Measurements from ENCODE around the gene COL27A1.

COL27A1 gene

GRCh38 chr9:114155263-114155994 lies at the start of gene COL27A1:
COL27A1 (plus strand) TSS chr9:114155537; CDS start chr9:114155951, 414 bp downstream.
- peak; percentile 80 for DNase-seq (ENCODE audit: low spot score)

- DNase-seq (ENCODE audit: low spot score): no peak
Observed at GRCh38 chr9:114107286-114108001, 47.9 kb upstream of the COL27A1 start.

GRCh38 chr9:114108016-114108833 lies 47.1 kb upstream of the COL27A1 start:
- peak; percentile 81 for DNase-seq (ENCODE audit: low spot score)

- DNase-seq (ENCODE audit: low spot score): no peak
Observed at GRCh38 chr9:114109124-114109523, 46.2 kb upstream of the COL27A1 start.

GRCh38 chr9:114110180-114110579 lies 45.2 kb upstream of the COL27A1 start:
- no peak for DNase-seq (ENCODE audit: low spot score)

GRCh38 chr9:114112325-114112724 lies 43.0 kb upstream of the COL27A1 start:
- no peak for DNase-seq (ENCODE audit: low spot score)

GRCh38 chr9:114112778-114113584 lies 42.4 kb upstream of the COL27A1 start:
- no peak for DNase-seq (ENCODE audit: low spot score)

GRCh38 chr9:114114364-114114763 lies 41.0 kb upstream of the COL27A1 start:
- no peak for DNase-seq (ENCODE audit: low spot score)

- no peak for DNase-seq (ENCODE audit: low spot score)
Observed at GRCh38 chr9:114115654-114116125, 39.6 kb upstream of the COL27A1 start.

GRCh38 chr9:114116126-114116747 lies 39.1 kb upstream of the COL27A1 start:
- DNase-seq (ENCODE audit: low spot score): no peak

- no peak for DNase-seq (ENCODE audit: low spot score)
Observed at GRCh38 chr9:114117614-114117995, 37.7 kb upstream of the COL27A1 start.

- DNase-seq (ENCODE audit: low spot score): no peak
Observed at GRCh38 chr9:114117996-114118830, 37.1 kb upstream of the COL27A1 start.

GRCh38 chr9:114119242-114120191 lies 35.8 kb upstream of the COL27A1 start:
- no peak for DNase-seq (ENCODE audit: low spot score)

- DNase-seq (ENCODE audit: low spot score): no peak
Observed at GRCh38 chr9:114120192-114121014, 34.9 kb upstream of the COL27A1 start.

- no peak for DNase-seq (ENCODE audit: low spot score)
Observed at GRCh38 chr9:114121227-114122135, 33.9 kb upstream of the COL27A1 start.

- no peak for DNase-seq (ENCODE audit: low spot score)
Observed at GRCh38 chr9:114122136-114123027, 33.0 kb upstream of the COL27A1 start.

Measured in cerebellar cortex (tissue), 1 donor.